ENCODE measurements around the gene LATS1.
A peak's percentile ranks its signal among the peaks of the same experiment; 100 is the strongest.

The LATS1 gene

DNA sequence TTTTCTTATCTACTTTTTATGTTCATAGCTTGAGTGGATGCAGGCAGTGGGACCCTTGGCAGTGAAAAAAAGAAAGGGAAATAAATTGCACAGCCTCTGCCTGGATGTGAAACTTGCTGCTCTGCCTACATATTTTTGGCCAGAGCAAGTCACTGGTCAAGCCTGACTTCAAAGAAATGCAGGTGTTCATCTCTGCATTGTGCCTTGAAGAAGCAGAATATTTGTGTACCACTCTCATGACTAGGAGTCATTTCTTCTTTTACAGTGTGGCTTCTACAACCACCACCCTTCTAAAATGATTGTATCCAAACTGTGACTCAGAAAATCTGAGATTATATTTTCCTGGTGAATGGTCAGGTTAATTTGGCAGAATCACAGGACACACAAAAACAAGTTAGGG is 66.8 kb downstream of the LATS1 start:
- Histone ChIP-seq H3K9me3 (ENCODE audit: insufficient read depth, low read length) (no peaks in the 10 kb centered on the region), H3K79me2 (ENCODE audit: low read length) (peaks cover 24% of the 10 kb centered on the region), H3K4me1 (ENCODE audit: low read length) (peaks cover 17% of the 10 kb centered on the region), H3K36me3 (replicated peaks; ENCODE audit: low read depth, low read length) (no peaks in the 10 kb centered on the region), H3K27ac (ENCODE audit: low read length) (no peak overlapping the region), H3K4me2 (ENCODE audit: low read length) (no peak overlapping the region), H4K20me1 (ENCODE audit: insufficient read depth, low read length) (no peaks in the 10 kb centered on the region), H3K4me3 (ENCODE audit: low read length) (no peak overlapping the region), H2AFZ (ENCODE audit: low read depth, low read length) (no peak overlapping the region), H3K27me3 (ENCODE audit: low read depth, low read length) (no peaks in the 10 kb centered on the region), H3K9ac (ENCODE audit: low read length) (no peak overlapping the region)
- TF ChIP-seq EZH2phosphoT487 (IDR thresholded peaks at IDR 0.05; ENCODE audit: low read depth): no peak
- TF ChIP-seq, protein P1, sequence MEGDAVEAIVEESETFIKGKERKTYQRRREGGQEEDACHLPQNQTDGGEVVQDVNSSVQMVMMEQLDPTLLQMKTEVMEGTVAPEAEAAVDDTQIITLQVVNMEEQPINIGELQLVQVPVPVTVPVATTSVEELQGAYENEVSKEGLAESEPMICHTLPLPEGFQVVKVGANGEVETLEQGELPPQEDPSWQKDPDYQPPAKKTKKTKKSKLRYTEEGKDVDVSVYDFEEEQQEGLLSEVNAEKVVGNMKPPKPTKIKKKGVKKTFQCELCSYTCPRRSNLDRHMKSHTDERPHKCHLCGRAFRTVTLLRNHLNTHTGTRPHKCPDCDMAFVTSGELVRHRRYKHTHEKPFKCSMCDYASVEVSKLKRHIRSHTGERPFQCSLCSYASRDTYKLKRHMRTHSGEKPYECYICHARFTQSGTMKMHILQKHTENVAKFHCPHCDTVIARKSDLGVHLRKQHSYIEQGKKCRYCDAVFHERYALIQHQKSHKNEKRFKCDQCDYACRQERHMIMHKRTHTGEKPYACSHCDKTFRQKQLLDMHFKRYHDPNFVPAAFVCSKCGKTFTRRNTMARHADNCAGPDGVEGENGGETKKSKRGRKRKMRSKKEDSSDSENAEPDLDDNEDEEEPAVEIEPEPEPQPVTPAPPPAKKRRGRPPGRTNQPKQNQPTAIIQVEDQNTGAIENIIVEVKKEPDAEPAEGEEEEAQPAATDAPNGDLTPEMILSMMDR (IDR thresholded peaks at IDR 0.05; ENCODE audit: low read depth, low read length): no peak

DNA sequence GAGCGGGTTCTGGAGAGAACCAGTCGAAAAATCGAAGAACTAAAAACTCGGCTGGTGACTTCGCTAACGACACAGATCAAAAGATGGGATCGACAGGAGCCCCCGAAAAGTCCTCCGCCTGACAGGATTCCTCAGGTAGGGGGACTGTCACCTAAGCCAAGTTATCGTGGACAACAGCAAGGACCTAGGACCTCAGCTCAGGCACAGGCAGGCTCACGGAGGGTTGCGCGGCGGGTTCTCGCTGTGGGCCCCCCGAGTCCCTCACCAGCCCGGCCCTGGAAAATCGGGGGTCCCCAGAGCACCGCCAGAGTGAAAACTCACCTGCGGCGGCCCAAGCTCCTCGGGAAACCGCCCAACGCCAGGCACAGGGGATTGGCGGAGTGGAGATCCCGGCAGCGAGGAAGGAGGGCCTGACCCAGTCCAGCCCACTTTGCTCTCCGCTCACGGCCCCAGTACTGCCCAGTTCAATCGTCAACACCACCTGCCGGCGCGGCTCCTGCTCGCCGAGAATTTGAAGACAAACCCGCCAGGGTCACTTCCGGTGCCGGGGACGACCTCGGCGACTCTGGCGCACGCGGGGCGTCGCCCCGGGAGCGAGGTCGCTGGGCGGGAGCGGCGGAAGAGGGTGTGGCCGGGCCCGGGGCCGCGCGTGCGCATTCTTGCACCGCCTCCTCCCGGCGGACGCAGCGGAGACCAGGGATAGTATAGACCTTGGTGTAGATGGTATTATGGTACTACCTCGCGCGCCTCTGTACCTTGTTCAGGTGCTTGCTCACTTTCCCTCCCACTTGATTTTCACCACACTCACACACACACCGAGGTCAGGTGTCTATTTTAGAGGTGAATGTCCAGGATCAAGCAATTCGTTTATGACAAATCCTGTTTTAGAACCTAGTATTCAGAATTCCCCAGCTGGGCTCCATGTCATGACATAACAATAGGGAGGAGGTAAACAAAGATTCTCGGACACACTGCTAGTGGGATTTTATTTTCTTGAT is 69.5 kb downstream of the LATS1 start, which contains the start of gene KATNA1:
TSS of gene KATNA1 (minus strand) at position 567 of the 998 bp plus-strand sequence. CDS start 10,167 bp downstream, outside the sequence.
- TF ChIP-seq EZH2phosphoT487 (IDR thresholded peaks at IDR 0.05; ENCODE audit: low read depth): no peak
- TF ChIP-seq, protein P1 (IDR thresholded peaks at IDR 0.05; ENCODE audit: low read depth, low read length): no peak
- H3K9me3 ChIP-seq (ENCODE audit: insufficient read depth, low read length): no peaks in the 10 kb centered on the region
- no peaks in the 10 kb centered on the region for H3K27me3 ChIP-seq (ENCODE audit: low read depth, low read length)
- H2AFZ ChIP-seq (ENCODE audit: low read depth, low read length): peak within 1 kb of the TSS; percentile 99
- peak within 1 kb of the TSS; percentile 93 for H3K4me3 ChIP-seq (ENCODE audit: low read length)
- H4K20me1 ChIP-seq (ENCODE audit: insufficient read depth, low read length): no peaks in the 10 kb centered on the region
- H3K79me2 ChIP-seq (ENCODE audit: low read length): peaks cover 50% of the 10 kb centered on the region
- H3K4me1 ChIP-seq (ENCODE audit: low read length): peaks cover 39% of the 10 kb centered on the region
- peak within 1 kb of the TSS; percentile 77 for H3K27ac ChIP-seq (ENCODE audit: low read length)
- H3K9ac ChIP-seq (ENCODE audit: low read length): peak within 1 kb of the TSS; percentile 92
- peak within 1 kb of the TSS; percentile 84 for H3K4me2 ChIP-seq (ENCODE audit: low read length)
- H3K36me3 ChIP-seq (replicated peaks; ENCODE audit: low read depth, low read length): peaks cover 5% of the 10 kb centered on the region

DNA sequence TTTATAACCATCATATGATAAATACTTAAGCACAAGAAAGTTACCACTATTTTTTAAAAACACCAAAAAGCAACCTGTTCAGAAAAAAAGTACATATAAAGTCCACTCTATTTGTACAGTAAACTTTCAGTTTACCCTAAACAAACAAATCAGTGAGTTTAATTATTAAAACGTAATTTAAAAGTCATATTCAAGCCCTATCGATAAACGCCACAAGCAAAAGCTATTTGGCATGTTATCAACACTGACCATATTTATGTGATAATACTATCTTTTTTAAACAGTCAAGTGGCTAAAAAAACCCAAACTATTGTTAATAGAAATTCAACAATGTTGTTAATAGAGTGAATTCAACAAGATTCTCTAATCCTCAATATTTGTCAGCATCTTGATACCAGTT is 71.3 kb downstream of the LATS1 start:
- Histone ChIP-seq H3K27ac (ENCODE audit: low read length) (peak overlapping the region; percentile 77), H3K9me3 (ENCODE audit: insufficient read depth, low read length) (no peaks in the 10 kb centered on the region), H4K20me1 (ENCODE audit: insufficient read depth, low read length) (no peaks in the 10 kb centered on the region), H2AFZ (ENCODE audit: low read depth, low read length) (no peak overlapping the region), H3K27me3 (ENCODE audit: low read depth, low read length) (no peaks in the 10 kb centered on the region), H3K4me1 (ENCODE audit: low read length) (peaks cover 56% of the 10 kb centered on the region), H3K36me3 (replicated peaks; ENCODE audit: low read depth, low read length) (peaks cover 11% of the 10 kb centered on the region), H3K4me2 (ENCODE audit: low read length) (peak overlapping the region; percentile 65), H3K4me3 (ENCODE audit: low read length) (peak overlapping the region; percentile 93), H3K79me2 (ENCODE audit: low read length) (peaks cover 69% of the 10 kb centered on the region), H3K9ac (ENCODE audit: low read length) (peak overlapping the region; percentile 92)
- TF ChIP-seq, protein P1 (IDR thresholded peaks at IDR 0.05; ENCODE audit: low read depth, low read length): no peak
- TF ChIP-seq EZH2phosphoT487 (IDR thresholded peaks at IDR 0.05; ENCODE audit: low read depth): no peak

DNA sequence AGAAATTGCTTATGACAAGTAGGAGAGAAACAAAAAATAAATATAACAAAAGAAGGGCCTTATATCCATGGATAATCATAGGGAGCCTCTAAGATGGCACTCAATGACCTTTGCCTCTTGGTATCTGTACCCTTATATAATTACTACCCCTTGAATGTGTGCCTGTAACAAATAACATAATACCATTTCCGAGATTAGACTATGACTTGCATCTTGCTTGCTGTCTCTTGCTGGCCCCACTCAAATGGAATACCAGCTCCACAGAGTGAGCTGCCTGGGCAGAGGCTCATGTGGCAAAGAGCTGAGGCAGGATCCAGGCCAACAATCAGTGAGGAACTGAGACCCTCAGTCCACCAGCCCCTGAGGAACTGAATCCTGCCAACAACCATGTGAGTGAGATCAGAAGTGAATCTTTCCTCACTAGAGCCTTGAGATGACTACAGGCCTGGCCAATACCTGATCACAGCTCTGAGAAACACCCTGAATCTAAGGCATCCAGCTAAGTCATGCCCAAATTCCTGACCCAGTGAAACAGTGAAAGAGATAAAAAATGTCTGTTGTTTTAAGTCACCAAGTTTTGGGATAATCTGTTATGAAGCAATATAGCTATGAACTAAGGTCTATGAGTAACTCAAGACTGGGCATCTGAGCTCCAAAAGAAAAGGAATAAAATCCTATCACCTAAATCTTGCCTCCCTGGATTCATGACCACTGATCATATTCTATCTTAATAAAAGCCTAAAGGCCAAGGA is 74.9 kb downstream of the LATS1 start:
- no peak for TF ChIP-seq EZH2phosphoT487 (IDR thresholded peaks at IDR 0.05; ENCODE audit: low read depth)
- TF ChIP-seq, protein P1 (IDR thresholded peaks at IDR 0.05; ENCODE audit: low read depth, low read length): no peak
- H3K4me2 ChIP-seq (ENCODE audit: low read length): peak overlapping the region; percentile 77
- H3K27ac ChIP-seq (ENCODE audit: low read length): peak overlapping the region; percentile 95
- H3K36me3 ChIP-seq (replicated peaks; ENCODE audit: low read depth, low read length): peaks cover 17% of the 10 kb centered on the region
- peak overlapping the region; percentile 68 for H3K9ac ChIP-seq (ENCODE audit: low read length)
- no peaks in the 10 kb centered on the region for H3K9me3 ChIP-seq (ENCODE audit: insufficient read depth, low read length)
- no peaks in the 10 kb centered on the region for H3K27me3 ChIP-seq (ENCODE audit: low read depth, low read length)
- peaks cover 58% of the 10 kb centered on the region for H3K4me1 ChIP-seq (ENCODE audit: low read length)
- peaks cover 97% of the 10 kb centered on the region for H3K79me2 ChIP-seq (ENCODE audit: low read length)
- H2AFZ ChIP-seq (ENCODE audit: low read depth, low read length): no peak overlapping the region
- H4K20me1 ChIP-seq (ENCODE audit: insufficient read depth, low read length): no peaks in the 10 kb centered on the region
- H3K4me3 ChIP-seq (ENCODE audit: low read length): peak overlapping the region; percentile 53

Measured in OCI-LY3 (cell line).